Measurements from ENCODE around the gene F11R. TPM values are rescaled to one million over a fixed set of nuclear protein-coding genes. Genes with fewer than 3 reads are reported as not detected.
A peak's percentile ranks its signal among the peaks of the same experiment; 100 is the strongest.

Gene F11R
- polyA plus RNA-seq (2013, experiment 1 of 2), result 4.0 TPM
- polyA plus RNA-seq (2013, experiment 2 of 2), result 4.8 TPM

- Histone ChIP-seq H3K4me3 (ENCODE audit: insufficient read depth in 1 of 2, low read depth in 1 of 2, low read length in 2 of 2) (peak within 1 kb of the TSS; percentile 61 to 83), H3K9me3 (ENCODE audit: control insufficient read depth, low read length) (no peaks in the 10 kb centered on the region), H2BK12ac (ENCODE audit: low read length in 2 of 2) (no peak within 1 kb of the TSS), H3K18ac (ENCODE audit: low read depth in 1 of 2, low read length in 2 of 2) (peak within 1 kb of the TSS; percentile 48 to 79), H3K4ac (ENCODE audit: low read depth in 1 of 2, low read length in 2 of 2) (no peak within 1 kb of the TSS), H4K91ac (ENCODE audit: low read length) (no peak within 1 kb of the TSS), H3K23ac (ENCODE audit: low read length in 2 of 2) (peak within 1 kb of the TSS in 1 of 2 experiments; percentile 23), H2AK5ac (ENCODE audit: low read length, severe bottlenecking) (no peak within 1 kb of the TSS), H3K9ac (ENCODE audit: low read length) (peak within 1 kb of the TSS; percentile 62), H2BK15ac (ENCODE audit: low read depth, poor library complexity, severe bottlenecking) (no peak within 1 kb of the TSS), H2BK120ac (ENCODE audit: low read depth, low read length) (peak within 1 kb of the TSS; percentile 35), H2AFZ (ENCODE audit: low read depth, low read length) (peak within 1 kb of the TSS; percentile 47), H3K4me1 (ENCODE audit: control insufficient read depth, insufficient read depth, low read depth, low read length) (peaks cover 9% of the 10 kb centered on the region), H3K4me2 (ENCODE audit: low read length, poor library complexity, severe bottlenecking) (peak within 1 kb of the TSS; percentile 96), H3K14ac (ENCODE audit: low read length in 2 of 2) (peak within 1 kb of the TSS in 1 of 2 experiments; percentile 11), H2BK5ac (ENCODE audit: low read depth, low read length, poor library complexity, severe bottlenecking) (no peak within 1 kb of the TSS), H3K36me3 (ENCODE audit: control insufficient read depth in 1 of 2, insufficient read depth in 2 of 2, low read depth in 1 of 2, low read length in 2 of 2) (no peaks in the 10 kb centered on the region), H3K27me3 (ENCODE audit: control insufficient read depth in 1 of 2, insufficient read depth in 1 of 2, low read length in 2 of 2) (peaks cover 9 to 33% of the 10 kb centered on the region in 2 experiments), H4K8ac (ENCODE audit: low read length) (no peak within 1 kb of the TSS), H3K79me1 (replicated peaks; ENCODE audit: low read length, poor library complexity, severe bottlenecking) (no peaks in the 10 kb centered on the region), H3K27ac (ENCODE audit: low read length, poor library complexity, severe bottlenecking) (no peak within 1 kb of the TSS)
- WGBS, result 2% methylated on average over 36 of the region's 36 CpGs
- DNase-seq, result peak; percentile 36
These were observed at the start of gene F11R for GRCh38 chr1:161020509-161021164. Gene F11R (minus strand): TSS chr1:161021152. CDS start chr1:161021073, 79 bp downstream.

- Histone ChIP-seq H3K27me3 (ENCODE audit: control insufficient read depth in 1 of 2, insufficient read depth in 1 of 2, low read length in 2 of 2) (peaks cover 4 to 7% of the 10 kb centered on the region in 2 experiments), H2BK120ac (ENCODE audit: low read depth, low read length) (no peak within 1 kb of the TSS), H3K9me3 (ENCODE audit: control insufficient read depth, low read length) (no peaks in the 10 kb centered on the region), H3K4me2 (ENCODE audit: low read length, poor library complexity, severe bottlenecking) (no peak within 1 kb of the TSS), H4K91ac (ENCODE audit: low read length) (no peak within 1 kb of the TSS), H2BK12ac (ENCODE audit: low read length in 2 of 2) (no peak within 1 kb of the TSS), H3K14ac (ENCODE audit: low read length in 2 of 2) (no peak within 1 kb of the TSS), H2AFZ (ENCODE audit: low read depth, low read length) (no peak within 1 kb of the TSS), H3K79me1 (replicated peaks; ENCODE audit: low read length, poor library complexity, severe bottlenecking) (no peaks in the 10 kb centered on the region), H2BK15ac (ENCODE audit: low read depth, poor library complexity, severe bottlenecking) (no peak within 1 kb of the TSS), H4K8ac (ENCODE audit: low read length) (peak within 1 kb of the TSS; percentile 4), H2BK5ac (ENCODE audit: low read depth, low read length, poor library complexity, severe bottlenecking) (no peak within 1 kb of the TSS), H3K4ac (ENCODE audit: low read depth in 1 of 2, low read length in 2 of 2) (no peak within 1 kb of the TSS), H3K27ac (ENCODE audit: low read length, poor library complexity, severe bottlenecking) (no peak within 1 kb of the TSS), H3K4me1 (ENCODE audit: control insufficient read depth, insufficient read depth, low read depth, low read length) (no peaks in the 10 kb centered on the region), H3K18ac (ENCODE audit: low read depth in 1 of 2, low read length in 2 of 2) (peak within 1 kb of the TSS in 1 of 2 experiments; percentile 11), H3K36me3 (ENCODE audit: control insufficient read depth in 1 of 2, insufficient read depth in 2 of 2, low read depth in 1 of 2, low read length in 2 of 2) (no peaks in the 10 kb centered on the region), H3K4me3 (ENCODE audit: insufficient read depth in 1 of 2, low read depth in 1 of 2, low read length in 2 of 2) (no peak within 1 kb of the TSS), H2AK5ac (ENCODE audit: low read length, severe bottlenecking) (no peak within 1 kb of the TSS), H3K9ac (ENCODE audit: low read length) (no peak within 1 kb of the TSS), H3K23ac (ENCODE audit: low read length in 2 of 2) (peak within 1 kb of the TSS in 1 of 2 experiments; percentile 28)
- DNase-seq, result no peak
- WGBS, result 84% methylated on average over 9 of the region's 9 CpGs
These were observed 48.8 kb upstream of the F11R start, which contains the start of gene ARHGAP30 for GRCh38 chr1:161069731-161070270. Gene ARHGAP30 (minus strand): TSS chr1:161069891. CDS start chr1:161069624, 267 bp downstream.

GRCh38 chr1:161069241-161069640, 48.3 kb upstream of the F11R start:
- Histone ChIP-seq H3K27ac (ENCODE audit: low read length, poor library complexity, severe bottlenecking) (no peak overlapping the region), H2AK5ac (ENCODE audit: low read length, severe bottlenecking) (no peak overlapping the region), H3K4me2 (ENCODE audit: low read length, poor library complexity, severe bottlenecking) (no peak overlapping the region), H3K4me1 (ENCODE audit: control insufficient read depth, insufficient read depth, low read depth, low read length) (no peaks in the 10 kb centered on the region), H3K18ac (ENCODE audit: low read depth in 1 of 2, low read length in 2 of 2) (no peak overlapping the region), H4K8ac (ENCODE audit: low read length) (no peak overlapping the region), H3K4me3 (ENCODE audit: insufficient read depth in 1 of 2, low read depth in 1 of 2, low read length in 2 of 2) (no peak overlapping the region), H2BK120ac (ENCODE audit: low read depth, low read length) (no peak overlapping the region), H3K9me3 (ENCODE audit: control insufficient read depth, low read length) (no peaks in the 10 kb centered on the region), H4K91ac (ENCODE audit: low read length) (no peak overlapping the region), H2BK5ac (ENCODE audit: low read depth, low read length, poor library complexity, severe bottlenecking) (no peak overlapping the region), H3K4ac (ENCODE audit: low read depth in 1 of 2, low read length in 2 of 2) (no peak overlapping the region), H3K27me3 (ENCODE audit: control insufficient read depth in 1 of 2, insufficient read depth in 1 of 2, low read length in 2 of 2) (peaks cover 7 to 11% of the 10 kb centered on the region in 2 experiments), H2AFZ (ENCODE audit: low read depth, low read length) (no peak overlapping the region), H3K23ac (ENCODE audit: low read length in 2 of 2) (peak overlapping the region in 1 of 2 experiments; percentile 28), H3K79me1 (replicated peaks; ENCODE audit: low read length, poor library complexity, severe bottlenecking) (no peaks in the 10 kb centered on the region), H2BK12ac (ENCODE audit: low read length in 2 of 2) (no peak overlapping the region), H3K36me3 (ENCODE audit: control insufficient read depth in 1 of 2, insufficient read depth in 2 of 2, low read depth in 1 of 2, low read length in 2 of 2) (no peaks in the 10 kb centered on the region), H3K9ac (ENCODE audit: low read length) (no peak overlapping the region), H2BK15ac (ENCODE audit: low read depth, poor library complexity, severe bottlenecking) (no peak overlapping the region), H3K14ac (ENCODE audit: low read length in 2 of 2) (no peak overlapping the region)
- no peak for DNase-seq
- WGBS, result 92% methylated on average over 9 of the region's 9 CpGs
